ENCODE results near the gene TTC5.
"Not testable (repeated sequence)": the region's sequence is repeated elsewhere in the genome, so short reads cannot be mapped to it uniquely, and the experiment has no call there.

The TTC5 gene, protein sequence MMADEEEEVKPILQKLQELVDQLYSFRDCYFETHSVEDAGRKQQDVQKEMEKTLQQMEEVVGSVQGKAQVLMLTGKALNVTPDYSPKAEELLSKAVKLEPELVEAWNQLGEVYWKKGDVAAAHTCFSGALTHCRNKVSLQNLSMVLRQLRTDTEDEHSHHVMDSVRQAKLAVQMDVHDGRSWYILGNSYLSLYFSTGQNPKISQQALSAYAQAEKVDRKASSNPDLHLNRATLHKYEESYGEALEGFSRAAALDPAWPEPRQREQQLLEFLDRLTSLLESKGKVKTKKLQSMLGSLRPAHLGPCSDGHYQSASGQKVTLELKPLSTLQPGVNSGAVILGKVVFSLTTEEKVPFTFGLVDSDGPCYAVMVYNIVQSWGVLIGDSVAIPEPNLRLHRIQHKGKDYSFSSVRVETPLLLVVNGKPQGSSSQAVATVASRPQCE

DNA sequence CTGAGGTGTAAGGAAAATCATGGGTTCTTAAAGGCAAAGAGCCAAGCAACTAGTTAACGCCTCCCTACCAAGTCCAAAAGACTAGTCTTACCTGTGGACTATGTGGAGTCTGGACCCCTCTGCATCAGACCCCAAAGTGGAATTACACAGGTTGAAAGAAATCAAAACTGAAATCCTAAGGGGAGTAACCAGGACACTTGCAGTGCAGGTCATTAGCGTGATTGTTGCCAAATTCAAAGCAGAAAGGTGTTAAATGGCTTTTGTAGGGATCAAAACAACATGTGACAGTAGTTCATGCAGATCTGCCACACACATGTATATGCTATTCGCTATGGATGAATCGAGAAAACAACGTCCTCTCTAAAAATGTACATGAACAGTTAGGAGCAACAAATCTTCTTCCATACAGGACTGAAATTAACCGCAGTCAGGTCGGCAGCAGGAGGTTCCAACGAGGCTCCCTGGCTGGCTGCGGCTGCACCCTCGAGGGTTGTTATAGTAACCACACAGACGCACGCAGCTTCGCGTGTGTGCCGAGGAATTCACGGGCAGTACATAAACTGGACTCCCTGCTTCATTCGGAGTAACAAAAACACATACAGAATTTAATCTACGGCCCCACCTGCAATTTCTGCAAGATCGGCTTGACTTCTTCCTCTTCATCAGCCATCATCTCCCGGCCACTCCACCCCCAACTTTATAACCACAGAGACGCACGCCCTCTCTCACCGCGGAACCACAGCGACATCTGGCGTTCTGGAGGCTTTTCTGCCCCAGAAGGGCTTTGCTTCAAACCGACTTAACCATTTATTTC lies at the start of gene TTC5:
Gene TTC5 (minus strand): TSS at position 687 of the 814 bp plus-strand sequence. CDS start 14 bp downstream, at position 673.
- DNase-seq (ENCODE audit: low read depth): peak; percentile 59
- peak within 1 kb of the TSS; percentile 72 for H3K4me3 ChIP-seq (ENCODE audit: low read depth, low read length)

DNA sequence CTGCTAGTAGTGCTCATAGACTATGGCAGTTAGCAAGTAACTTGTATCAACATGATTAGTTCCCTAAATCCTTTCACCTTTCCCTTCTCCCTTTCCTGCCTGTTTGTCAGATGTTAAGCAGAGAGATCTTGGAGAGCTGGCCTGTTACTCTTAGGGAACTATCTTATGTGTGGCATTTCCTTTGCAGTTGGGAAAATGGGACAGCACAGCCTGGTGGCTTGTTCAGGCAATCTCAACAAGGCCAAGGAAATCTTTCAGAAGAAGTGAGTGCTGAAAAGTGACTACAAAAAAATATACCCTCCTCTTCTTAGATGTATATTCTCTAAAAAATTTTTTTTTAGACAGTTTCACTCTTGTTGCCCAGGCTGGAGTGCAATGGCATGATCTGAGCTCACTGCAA lies 45.1 kb upstream of the TTC5 start:
- no peak overlapping the region for H3K4me3 ChIP-seq (ENCODE audit: low read depth, low read length)
- no peak for DNase-seq (ENCODE audit: low read depth)

DNA sequence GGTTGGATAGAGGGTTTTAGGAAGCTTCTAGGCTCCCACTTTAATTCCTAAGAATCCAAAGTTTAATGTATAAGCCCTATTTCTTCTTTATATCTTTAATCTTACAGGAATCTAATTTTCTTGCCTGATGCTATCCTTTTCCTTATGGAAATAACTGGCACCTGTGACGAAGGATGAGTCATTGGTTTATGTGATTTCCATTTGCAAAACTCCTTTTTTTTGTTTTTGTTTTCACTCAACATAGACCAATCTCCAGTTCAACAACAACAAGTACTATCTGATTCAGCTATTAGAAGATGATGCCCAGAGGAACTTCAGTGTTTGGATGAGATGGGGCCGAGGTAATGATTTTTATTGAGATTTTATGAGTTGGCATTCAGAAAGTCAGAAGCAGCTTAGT lies 44.5 kb upstream of the TTC5 start:
- no peak overlapping the region for H3K4me3 ChIP-seq (ENCODE audit: low read depth, low read length)
- no peak for DNase-seq (ENCODE audit: low read depth)

DNA sequence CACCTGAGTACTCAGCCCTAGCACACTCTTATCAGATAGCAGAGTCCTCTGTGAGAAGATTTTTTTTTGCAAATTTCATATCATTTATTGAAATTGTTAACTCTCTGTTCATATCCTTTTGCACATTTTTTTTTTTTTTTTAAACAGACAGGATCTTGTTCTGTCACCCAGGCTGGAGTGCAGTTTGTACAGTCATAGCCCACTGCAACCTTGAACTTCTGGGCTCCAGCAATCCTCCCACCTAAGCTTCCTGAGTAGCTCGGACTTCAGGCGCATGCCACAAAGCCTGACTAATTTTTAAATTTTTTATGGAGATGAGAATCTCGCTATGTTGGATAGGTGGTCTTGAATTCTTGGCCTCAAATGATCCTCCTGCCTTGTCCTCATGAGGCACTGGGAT lies 42.0 kb upstream of the TTC5 start:
- DNase-seq (ENCODE audit: low read depth): no peak
- no peak overlapping the region for H3K4me3 ChIP-seq (ENCODE audit: low read depth, low read length)

DNA sequence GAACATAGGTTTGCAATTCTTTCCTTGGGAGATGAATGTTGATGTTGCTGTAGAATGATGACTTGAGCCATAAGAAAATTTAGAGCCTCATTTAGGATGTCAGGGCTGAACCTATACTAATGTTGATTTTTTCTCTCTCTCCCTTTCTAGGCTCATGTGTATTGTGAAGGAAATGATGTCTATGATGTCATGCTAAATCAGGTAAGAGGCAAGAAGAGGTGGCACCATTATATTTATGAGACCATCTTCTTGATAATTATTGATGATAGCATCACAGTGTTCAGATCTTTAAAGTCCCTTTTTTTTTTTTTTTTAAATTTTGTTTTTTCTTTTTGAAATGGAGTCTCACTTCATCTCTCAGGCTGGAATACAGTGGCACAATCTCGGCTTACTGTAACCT lies 41.0 kb upstream of the TTC5 start:
- H3K4me3 ChIP-seq (ENCODE audit: low read depth, low read length): no peak overlapping the region
- no peak for DNase-seq (ENCODE audit: low read depth)

DNA sequence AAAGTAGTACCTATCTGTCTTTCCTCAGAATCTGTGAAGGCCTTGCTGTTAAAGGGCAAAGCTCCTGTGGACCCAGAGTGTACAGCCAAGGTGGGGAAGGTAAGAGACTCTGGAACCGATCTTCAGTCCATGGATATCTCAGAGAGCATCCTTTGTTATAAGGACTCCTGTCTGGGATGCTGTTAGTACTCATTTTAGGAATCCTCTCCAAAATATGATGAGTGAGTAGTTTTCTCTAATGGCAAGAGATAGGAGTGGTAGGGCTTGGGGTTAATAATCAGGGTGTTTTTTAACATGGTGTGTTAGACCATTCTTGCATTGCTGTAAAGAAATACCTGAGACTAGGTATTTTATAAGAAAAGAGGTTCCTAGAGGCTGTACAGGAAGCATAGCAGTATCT lies 39.6 kb upstream of the TTC5 start:
- DNase-seq (ENCODE audit: low read depth): no peak

DNA sequence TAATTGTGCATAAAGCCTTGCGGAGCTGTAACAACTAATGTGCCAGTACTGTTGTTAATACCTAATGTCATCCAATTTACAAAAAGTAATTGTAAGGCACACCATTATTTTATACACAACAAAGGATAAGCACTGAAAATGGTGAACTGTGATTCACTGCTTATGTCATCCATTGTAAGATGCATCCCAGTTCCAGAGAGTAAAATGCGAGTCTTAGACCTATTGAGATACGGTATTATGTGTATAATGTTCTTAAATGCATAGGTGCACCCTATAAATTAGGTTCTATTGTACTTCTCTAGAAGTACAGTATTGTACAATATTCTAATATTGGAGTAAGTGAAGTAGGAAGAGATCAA lies 38.1 kb upstream of the TTC5 start:
- H3K4me3 ChIP-seq (ENCODE audit: low read depth, low read length): peak overlapping the region; percentile 73
- DNase-seq (ENCODE audit: low read depth): no peak

More for the DNA sequence above, 39.6 kb upstream of the TTC5 start:
- no peak overlapping the region for H3K4me3 ChIP-seq (ENCODE audit: low read depth, low read length)

DNA sequence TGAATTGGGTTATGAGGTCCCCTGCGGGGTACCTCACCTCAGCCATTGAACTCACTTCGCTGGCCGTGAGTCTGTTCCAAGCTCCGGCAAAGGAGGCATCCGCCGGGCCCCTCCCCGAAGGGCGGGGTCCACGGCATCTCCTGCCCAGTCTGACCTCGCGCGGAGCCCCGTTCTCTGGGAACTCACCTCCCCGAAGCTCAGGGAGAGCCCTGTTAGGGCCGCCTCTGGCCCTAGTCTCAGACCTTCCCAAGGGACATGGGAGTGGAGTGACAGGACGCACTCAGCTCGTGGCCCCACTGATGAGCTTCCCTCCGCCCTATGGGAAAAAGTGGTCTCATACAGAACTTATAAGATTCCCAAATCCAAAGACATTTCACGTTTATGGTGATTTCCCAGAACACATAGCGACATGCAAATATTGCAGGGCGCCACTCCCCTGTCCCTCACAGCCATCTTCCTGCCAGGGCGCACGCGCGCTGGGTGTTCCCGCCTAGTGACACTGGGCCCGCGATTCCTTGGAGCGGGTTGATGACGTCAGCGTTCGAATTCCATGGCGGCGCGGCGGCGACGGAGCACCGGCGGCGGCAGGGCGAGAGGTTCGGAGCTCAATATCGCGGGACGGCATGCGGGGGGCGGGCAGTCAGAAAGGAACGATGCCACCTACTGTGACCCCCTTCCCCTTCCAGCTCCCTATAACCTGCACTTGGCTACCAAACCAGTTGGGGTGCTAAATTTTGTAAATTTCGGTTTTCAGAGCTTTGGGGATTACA lies 37.5 kb upstream of the TTC5 start, which contains the start of gene PARP2:
Gene PARP2 (plus strand): TSS at position 544 of the 770 bp plus-strand sequence. CDS start 7 bp downstream, at position 551.
- H3K4me3 ChIP-seq (ENCODE audit: low read depth, low read length): peak within 1 kb of the TSS; percentile 73

DNA sequence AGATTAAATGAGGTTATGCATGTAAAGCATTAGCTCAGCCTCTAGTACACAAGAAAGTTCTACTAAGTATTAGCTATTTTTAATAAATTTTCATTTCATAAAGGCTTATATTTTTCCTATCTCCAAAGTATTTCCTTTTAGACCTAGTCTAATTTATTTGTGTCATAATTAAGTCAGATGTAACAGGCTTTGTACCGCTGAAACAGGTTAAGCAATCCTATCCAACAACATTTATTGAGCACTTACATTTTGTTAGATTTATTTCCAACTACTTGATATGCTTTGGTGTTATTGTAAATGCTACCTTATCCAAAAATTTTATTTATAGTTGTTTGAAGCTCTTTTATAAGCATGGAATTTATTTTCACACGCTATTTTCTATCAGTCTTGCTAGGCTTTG lies 35.9 kb upstream of the TTC5 start:
- DNase-seq (ENCODE audit: low read depth): no peak
- H3K4me3 ChIP-seq (ENCODE audit: low read depth, low read length): peak overlapping the region; percentile 73

More for the DNA sequence above, 37.5 kb upstream of the TTC5 start, which contains the start of gene PARP2:
- peak; percentile 99 for DNase-seq (ENCODE audit: low read depth)

DNA sequence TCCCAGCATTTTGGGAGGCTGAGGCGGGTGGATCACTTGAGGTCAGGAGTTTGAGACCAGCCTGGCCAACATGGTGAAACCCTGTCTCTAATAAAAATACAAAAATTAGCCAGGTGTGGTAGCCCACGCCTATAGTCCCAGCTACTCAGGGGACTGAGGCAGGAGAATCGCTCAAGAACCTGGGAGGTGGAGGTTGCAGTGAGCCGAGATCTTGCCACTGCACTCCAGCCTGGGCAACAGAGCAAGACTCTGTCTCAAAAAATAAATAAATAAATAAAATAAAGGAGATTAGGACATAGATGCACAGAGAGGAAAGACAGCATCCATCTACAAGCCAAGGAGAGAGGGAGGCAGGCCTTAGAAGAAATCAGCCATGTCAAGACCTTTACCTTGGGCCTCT lies 35.3 kb upstream of the TTC5 start:
- H3K4me3 ChIP-seq (ENCODE audit: low read depth, low read length); DNase-seq (ENCODE audit: low read depth): not testable (repeated sequence)

DNA sequence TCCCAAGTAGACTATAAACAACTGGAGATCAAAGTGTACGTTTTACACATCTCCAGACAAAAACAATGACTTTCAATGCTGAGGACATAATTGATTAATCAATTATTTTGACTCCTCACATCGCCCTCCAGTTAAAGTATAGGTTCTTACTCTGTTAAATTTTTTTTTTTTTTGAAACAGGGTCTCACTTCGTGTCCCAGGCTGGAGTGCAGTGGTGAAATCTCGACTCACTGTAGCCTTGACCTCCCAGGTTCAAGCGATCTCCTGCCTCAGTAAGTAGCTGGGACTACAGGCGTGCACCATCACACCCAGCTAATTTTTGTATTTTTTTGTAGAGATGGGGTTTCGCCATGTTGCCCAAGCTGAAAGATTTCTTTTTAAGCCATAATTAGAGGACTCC lies 28.3 kb upstream of the TTC5 start:
- no peak overlapping the region for H3K4me3 ChIP-seq (ENCODE audit: low read depth, low read length)
- DNase-seq (ENCODE audit: low read depth): no peak

DNA sequence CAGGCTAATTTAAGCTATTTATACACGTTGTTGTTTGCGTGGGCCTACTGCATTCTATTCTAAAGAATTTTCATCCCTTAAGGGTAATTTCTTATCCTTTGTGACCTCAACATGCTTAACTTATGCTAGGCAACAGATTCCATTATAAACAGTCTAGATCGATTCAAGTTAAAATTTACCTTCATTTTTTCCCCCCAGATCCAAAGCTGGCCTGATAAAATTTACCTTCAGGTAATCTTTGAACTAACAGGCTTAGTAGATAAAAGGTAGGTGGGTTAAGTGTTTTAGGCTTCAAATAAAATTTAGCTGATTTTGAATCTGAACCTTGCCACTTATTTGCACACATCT lies 27.7 kb upstream of the TTC5 start:
- DNase-seq (ENCODE audit: low read depth): no peak
- H3K4me3 ChIP-seq (ENCODE audit: low read depth, low read length): peak overlapping the region; percentile 73

DNA sequence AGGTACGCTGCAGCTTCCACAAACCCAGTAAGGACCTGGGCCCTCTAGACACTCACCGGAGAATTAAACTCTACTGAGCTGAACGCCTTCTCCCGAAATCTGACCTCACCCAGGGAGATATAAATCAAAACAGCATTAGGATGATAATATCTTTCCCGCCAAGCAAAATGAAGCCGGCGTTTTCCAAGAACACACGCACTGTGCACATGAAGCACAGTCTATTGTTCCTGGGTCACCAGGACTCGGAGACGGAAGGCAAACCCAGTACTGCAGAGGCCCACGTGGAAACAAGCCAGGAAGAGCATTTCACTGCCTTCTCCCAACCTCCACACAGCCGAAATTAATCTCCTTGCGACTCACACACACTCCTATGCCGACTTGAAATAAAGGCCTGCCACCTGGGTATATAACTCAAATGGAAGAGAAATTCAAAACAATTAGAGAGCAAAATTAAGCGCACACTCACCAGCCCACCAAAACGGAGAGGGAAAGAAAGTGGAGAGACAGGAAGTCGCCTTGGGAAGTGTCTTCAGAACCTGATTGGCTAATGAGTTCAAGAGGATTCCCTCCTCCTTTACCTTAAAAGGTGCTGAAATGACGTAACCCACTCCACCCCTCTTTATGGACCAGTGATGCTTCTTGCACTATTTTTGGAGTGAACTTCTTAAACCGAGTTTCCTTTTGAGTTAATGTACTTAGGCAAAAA lies 27.2 kb upstream of the TTC5 start, which contains the start of gene CCNB1IP1:
Gene CCNB1IP1 (minus strand): TSS at position 492 of the 706 bp plus-strand sequence. CDS start 16,756 bp downstream, outside the sequence.
- H3K4me3 ChIP-seq (ENCODE audit: low read depth, low read length): peak within 1 kb of the TSS; percentile 73
- peak; percentile 84 for DNase-seq (ENCODE audit: low read depth)

DNA sequence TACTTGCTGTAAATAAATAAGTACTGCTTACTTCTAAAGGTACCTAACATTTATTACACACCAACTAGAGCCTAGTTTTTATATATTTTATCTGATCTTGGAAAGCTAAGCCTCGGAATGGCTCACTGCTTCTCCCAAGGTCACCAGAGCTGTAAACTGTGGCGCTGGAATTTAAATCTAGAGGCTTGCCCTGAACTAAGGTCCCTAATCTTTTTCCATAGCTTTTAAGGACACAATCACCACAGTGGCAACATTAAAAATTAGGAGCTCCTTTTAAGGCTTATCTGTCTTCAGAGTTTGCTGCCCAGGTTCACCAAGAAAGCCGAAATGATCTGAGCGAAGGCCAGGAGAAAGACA lies 26.7 kb upstream of the TTC5 start:
- H3K4me3 ChIP-seq (ENCODE audit: low read depth, low read length): peak overlapping the region; percentile 73
- DNase-seq (ENCODE audit: low read depth): no peak

DNA sequence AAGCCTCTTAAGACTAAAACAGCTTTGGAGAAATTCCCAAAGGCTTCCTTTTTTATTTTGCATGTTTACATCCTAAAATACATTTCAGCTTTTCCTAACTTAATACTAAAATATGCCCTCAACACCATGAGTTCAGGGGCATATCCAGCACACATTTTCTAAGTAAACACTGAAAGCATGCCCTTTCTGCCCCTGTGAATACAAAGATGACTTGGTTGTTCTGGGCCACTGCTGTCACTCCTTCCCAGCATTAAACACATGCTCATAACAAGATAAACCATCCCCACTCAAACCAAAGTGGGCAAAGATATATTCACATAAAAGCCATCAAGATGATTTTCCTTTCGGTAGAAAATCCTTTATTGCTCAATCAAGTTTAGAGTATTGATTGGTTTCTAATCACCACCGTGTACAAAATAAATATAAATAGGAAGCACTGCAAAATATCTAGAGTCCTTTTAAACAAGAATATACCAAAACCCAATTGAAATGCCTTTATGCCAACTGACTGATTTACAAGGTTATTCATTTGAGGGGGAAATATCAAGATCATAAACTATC lies 25.4 kb upstream of the TTC5 start:
- no peak overlapping the region for H3K4me3 ChIP-seq (ENCODE audit: low read depth, low read length)
- DNase-seq (ENCODE audit: low read depth): no peak

DNA sequence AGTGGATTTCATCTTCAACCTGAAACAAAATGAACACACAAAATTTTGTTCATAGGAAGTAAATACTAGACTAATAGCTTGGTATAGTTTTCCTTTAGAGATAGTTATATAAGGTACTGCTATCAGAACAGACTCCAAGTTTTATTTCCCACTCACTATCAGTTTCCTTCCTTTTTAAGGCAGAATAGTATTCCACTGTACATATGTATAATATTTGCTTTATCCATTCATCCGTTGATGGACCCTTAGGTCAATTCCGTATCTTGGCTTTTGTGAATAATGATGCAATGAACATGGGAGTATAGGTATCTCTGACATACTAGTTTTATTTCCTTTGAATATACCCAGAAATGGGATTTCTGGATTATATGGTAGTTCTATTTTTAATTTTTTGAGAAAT lies 23.6 kb upstream of the TTC5 start:
- DNase-seq (ENCODE audit: low read depth): no peak
- H3K4me3 ChIP-seq (ENCODE audit: low read depth, low read length): no peak overlapping the region

DNA sequence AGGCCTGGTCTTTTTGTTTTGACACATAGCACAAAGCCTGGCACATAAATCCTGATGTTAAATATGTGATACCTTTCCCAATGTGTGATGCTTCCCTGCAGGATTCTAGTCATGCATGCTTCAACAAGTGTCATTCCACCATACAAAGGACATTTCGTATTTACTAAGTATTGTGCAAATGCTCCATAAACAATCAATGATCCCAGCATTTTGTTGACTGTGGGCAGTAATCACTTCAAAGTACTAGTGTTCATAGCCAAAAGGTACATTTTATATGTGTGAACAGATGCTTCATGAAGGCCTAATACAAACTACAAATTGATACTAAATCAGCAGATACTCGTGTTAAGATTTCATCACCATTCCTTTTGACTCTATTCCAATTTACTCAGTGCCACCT lies 23.0 kb upstream of the TTC5 start:
- DNase-seq (ENCODE audit: low read depth): no peak
- H3K4me3 ChIP-seq (ENCODE audit: low read depth, low read length): no peak overlapping the region

DNA sequence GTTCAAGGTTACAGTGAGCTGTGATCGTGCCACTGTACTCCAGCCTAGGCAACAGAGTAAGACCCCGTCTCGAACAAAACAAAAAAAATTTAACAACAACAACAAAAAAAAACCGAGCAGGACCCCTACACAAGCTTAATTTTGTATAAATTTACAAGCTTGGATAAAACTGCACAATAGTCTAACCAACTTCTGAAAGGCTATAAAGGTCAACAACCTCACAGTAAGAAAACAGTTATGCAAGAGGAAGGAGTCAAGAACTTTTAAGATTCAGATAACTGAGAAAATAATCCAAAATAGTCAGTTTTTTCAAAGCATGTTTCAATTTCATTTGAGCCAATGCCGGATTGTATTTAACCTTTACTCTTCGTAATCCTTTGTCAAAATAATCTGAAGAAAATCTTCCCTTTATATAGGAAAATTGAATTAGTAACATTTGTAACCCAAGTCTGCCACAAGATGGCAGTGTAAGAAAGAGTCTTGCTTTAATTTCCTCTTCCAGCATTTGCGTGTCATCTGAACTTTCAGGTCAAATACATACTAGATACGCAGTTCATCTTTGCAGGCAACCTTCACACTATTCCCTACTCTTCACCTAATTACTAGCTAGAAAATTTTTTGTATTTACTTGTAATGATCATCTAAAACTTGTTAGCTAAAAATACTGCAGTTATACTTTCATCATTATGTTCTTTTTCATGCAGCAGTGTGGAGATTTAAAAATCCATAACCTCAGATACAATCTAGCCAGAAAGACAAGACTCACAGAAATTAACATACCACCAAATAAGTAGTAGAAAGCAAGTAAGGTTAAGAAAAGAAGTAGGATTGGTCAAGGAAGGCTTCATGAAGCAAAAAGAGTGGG lies 21.5 kb upstream of the TTC5 start:
- peak; percentile 19 for DNase-seq (ENCODE audit: low read depth)

More for the DNA sequence above, 21.5 kb upstream of the TTC5 start:
- H3K4me3 ChIP-seq (ENCODE audit: low read depth, low read length): no peak overlapping the region

Measured in skeletal muscle cell (primary cell).